ENCODE data around the gene GAS6.
"Not testable (repeated sequence)": the region's sequence is repeated elsewhere in the genome, so short reads cannot be mapped to it uniquely, and the experiment has no call there.

Gene GAS6

DNA sequence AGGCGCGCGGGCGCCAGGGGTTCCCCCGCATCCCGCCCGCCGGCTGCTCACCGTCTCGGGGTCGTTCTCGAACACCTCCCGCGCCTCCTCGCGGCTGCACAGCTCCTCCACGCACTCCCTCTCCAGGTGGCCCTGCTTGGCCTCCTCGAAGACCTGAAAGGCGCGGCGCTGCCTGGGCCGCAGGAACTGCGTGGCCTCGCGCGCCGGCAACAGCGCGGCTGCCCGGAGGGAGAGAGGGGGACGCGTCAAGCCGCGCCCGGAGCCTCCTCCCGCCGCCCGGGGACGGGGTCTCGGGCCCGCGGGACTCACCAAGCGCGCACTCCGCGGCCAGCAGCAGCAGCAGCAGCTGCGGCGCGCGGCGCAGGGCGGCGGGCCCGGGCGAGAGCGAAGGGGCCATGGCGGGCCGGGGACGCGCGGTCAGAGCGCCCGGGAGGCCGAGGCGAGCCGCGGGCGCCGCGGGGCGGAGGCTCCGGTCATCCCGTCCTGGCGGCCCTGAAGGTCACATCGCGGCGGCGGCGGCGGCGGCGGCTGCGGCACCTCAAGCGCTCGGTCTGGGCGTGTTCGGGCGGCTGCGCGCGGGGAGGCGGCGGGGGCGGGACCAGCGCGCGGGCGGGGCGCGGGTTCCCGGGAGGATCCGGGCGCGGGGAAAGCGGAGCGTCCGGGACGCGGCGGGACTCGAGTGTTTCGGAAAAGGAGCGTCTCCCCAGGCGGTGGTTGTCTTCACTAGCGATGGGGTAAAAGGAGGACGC lies at the start of gene GAS6:
TSS of gene GAS6 (minus strand) at position 553 of the 749 bp plus-strand sequence. CDS start at position 397, 156 bp downstream.
- DNase-seq, result peak in 5 of 14 donors; percentile 34 to 56 (median 47)

DNA sequence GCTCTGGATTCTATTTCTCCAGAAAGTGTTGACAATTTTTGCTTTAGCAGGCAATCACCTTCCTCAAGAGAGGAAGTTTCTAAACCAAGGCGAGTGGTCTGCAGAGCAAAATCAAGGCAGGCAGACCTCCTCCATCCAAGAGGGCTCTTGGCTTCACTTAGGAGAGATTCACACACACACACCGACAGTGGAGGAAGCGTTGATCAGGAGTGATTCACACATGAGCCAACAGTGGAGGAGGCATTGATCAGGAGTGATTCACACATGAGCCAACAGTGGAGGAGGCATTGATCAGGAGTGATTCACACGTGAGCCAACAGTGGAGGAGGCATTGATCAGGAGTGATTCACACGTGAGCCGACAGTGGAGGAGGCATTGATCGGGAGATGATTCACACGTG lies 49.5 kb upstream of the GAS6 start:
- DNase-seq, result not testable (repeated sequence)

DNA sequence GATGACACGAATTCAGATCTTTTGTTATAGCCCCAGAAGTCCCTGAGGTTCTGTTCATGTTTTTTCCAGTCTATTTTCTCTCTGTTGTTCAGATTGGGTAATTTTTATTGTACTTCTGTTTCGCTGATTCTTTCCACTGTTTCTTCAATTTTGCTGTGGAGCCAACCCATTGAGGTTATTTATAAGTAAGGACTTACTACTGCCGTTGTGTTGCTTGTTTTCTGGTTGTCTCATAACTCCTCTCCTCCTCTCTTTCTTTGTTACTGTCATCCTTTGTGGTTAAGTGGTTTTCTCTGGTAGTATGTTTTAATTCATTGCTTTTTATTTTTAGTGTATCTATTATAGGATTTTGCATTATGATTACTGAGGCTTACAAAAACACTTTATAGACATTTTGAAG lies 48.7 kb upstream of the GAS6 start:
- DNase-seq, result no peak

DNA sequence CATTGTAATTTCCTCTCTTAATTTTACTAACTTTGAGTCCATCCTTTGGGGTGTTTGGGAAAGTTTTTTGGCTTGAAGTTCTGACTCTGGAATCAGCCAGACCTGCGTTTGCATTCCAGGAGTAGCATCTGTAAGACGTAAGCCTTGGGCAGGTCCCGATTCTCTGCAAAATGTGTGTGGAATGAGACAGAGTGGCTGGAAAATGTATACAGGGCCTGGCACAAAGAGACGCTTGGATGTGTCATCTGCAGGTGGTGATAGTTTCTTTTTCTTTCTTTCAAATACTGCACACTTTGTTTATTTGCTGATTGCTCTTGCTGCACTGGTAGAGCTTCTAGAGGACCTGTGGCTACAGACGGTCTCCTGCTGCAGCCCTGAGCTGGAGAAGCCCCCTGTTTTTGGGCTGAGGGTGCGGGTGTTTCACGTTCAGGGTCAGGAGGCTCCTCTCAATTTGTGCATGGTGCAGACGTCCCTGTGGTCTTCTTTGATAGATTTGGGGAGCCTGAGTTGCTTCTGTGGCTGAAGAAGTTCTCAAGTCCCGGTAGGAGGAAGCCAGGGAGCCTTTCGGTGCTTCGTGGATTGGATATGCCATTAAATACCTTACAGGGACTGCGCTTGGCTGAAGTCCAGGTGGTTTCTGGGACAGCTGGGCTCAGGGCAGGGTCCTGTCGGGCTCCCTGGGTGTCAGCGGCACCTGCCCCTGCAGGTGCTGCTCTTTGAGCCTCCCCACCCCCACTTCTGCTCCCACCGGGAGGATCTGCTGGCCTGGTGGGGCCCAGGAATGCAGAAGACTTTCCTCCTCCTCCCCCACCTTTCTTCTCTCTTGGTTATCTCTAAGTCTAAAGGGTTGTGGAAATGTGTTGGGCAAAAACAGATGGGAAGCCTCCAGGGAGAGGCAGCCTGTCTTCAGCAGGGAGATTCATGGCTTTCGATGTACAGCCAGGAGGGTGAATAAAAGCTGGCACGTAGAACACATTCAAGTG lies 44.0 kb upstream of the GAS6 start:
- DNase-seq, result no peak

DNA sequence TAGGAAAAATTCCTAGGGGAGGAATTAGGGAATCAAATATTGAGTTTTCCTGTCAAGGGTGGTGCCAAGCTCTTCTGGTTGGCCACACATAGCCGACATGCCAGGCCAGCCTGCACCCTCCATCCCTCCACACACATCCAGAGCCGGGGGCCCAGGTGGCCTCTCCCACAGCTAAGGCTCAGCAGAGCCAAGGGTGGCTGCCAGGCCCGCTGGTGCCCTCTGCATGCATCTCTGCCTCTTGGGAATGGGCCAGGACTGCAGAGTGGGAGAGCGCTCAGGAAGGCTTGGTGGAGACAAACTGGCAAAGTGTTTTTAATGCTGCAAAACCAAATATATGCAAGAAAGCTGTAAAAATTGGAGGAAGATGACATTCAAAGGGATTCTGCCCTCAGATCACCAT lies 42.7 kb upstream of the GAS6 start:
- no peak for DNase-seq

DNA sequence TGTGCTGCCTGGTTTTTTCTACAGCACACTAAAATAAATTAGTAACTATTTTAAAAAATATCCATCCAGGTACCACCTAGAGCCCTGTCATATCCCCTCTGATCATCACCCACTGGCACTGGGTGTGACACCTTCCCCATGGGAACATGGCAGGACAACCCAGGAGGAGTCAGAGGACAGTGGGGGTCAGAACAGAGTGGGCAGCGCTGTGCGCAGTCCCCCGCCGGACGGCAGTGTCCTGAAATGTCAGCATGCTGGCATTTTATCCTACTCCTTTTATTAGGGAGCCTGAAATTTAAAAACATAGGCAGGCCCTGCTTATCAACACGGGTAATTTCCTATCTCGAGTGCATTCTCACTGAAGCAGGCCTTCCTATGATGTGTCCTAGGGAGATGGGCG lies 42.1 kb upstream of the GAS6 start:
- DNase-seq, result no peak

DNA sequence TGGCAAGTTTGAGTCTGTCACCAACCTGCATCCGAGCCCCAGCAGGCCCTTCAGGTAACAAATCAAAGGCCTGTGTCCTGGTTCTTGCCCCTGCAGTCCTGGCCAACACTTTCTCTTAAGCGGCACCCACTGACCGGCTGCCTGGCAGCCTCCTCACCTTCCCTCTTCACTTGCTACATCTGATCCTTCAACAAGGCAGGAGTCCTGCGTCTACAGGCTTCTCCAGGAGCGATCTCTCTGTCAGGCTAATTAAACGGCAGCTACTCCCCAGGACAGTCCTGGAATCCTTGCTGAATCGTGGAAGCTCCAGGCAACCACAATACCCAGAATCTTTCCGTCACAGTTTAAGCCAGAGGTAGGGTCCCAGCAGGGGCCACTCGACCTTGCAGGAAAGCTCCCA lies 41.1 kb upstream of the GAS6 start:
- no peak for DNase-seq

DNA sequence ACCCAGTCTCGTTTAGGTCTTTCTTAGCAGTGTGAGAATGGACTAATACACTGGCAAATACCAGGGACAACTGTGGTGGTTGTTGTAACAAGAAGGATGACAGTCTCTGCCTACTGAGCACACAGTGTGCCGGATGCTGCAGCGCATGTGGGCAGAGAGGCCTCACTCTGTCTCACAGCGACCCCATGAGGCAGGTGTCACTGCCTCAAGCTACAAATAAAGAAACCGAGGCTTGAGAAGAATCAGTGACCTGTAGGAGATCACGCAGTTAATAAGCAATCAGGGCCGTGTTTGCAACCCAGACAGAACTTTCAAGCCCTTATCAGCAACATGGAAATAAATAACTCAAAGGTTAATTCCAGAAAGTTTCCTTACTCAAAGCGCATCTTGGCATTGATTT lies 40.5 kb upstream of the GAS6 start:
- peak in 4 of 14 donors; percentile 2 to 37 (median 13) for DNase-seq

DNA sequence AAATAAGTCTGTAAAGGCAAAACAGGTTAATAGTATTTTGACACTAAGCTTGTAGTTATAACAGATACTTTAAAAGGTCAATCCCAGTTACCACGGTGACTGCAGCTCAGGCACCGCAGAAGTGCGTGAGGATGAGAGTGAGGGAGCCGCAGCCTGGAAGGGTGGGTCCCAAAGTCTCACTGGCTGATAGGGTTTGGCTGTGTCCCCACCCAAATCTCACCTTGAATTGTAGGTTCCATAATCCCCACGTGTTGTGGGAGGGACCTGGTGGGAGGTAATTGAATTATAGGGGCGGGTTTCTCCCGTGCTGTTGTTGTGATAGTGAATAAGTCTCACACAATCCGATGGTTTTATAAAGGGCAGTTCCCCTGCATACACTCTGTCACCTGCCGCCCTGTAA lies 40.0 kb upstream of the GAS6 start:
- DNase-seq, result no peak

DNA sequence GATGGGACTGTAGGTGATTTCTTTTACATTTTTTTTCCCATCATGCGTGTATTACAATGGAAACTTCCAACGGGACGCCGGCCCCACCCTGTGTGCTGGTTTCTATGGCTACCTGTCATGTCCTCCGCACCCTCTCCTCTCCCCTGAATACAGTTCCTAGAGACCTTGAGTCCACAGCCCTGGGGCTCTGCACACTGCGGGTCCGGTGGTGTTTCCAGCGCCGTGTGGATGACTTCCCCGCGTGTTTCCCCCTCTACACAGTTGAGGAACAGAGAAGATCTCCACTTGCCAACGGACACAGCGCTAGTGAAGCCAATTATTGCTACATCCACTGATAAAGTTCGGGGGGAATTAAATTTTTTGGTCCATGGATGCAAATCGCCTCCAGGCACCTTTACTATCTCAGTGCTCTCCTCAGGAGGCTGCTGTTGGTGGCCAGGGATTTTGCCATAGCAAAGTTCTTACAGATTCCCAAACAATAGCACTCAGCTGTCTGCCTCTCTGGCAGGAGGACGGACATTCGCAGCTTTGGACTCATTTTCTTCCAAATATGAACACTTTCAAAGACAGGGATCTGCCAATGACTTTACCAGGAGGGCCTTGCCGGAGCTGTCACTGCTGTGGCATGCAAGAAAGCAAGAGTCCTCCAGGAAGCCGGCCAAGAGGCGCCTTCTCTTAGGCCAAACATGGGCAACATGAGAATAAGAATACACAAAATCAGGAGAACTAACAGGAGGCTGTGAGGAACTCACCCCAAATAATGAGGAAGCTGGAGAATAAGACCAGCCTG lies 39.3 kb upstream of the GAS6 start:
- DNase-seq, result no peak

DNA sequence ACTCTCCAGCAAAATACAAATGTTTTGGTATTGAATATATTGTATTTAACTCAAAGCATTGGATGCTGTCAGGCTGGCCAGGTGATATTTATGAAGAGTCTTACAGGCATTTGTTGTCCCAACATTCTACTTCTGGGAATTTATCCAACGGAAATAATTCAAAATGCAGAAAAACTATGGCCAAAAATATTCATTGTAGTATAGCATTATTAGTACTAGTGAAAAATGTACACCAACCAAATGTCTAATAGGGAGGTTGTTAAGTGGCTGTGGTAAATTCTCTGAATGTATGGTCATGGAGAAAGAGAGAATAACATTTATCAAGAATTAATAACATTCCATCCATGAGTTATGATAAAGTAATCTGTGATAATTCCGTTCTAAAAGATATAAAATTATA lies 38.6 kb upstream of the GAS6 start:
- DNase-seq, result no peak

DNA sequence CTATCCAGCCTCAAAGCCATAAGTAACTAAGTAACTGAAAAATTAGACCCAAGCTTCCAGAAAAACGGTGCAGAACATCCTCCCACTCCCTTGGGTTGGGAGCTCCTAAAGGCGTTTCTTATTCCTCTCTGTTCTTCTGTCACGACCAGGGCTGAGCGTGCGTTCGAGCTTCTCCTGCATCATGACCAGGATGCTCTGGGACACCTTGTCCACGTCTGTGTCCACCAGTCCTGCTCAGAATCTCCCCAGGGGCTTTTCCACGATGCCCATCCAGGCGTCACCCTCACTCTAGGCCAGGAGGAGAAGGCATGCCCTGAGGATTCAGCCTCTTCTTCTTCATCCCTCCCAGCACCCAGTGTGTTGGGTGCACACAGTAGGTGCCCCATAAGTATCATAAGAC lies 37.8 kb upstream of the GAS6 start:
- DNase-seq, result no peak

DNA sequence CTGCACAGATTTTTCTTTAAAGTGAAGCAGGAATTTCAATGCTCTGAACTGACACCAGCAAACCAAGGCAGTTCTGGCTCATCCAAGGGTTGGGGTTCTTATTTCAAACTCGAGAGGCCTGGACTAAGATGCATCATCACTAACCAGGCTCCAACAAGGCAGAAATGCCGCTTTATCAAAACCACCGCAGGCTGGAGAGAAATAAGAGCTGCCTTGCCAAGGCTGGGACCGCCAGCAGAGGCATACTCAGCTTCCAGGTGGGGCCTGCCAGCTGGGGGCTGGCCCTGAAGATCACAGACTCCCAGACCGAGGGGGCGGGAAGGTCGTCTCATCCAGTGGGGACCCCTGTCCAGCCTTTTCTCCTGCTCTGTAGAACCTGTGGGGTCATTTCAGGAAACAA lies 37.4 kb upstream of the GAS6 start:
- no peak for DNase-seq

DNA sequence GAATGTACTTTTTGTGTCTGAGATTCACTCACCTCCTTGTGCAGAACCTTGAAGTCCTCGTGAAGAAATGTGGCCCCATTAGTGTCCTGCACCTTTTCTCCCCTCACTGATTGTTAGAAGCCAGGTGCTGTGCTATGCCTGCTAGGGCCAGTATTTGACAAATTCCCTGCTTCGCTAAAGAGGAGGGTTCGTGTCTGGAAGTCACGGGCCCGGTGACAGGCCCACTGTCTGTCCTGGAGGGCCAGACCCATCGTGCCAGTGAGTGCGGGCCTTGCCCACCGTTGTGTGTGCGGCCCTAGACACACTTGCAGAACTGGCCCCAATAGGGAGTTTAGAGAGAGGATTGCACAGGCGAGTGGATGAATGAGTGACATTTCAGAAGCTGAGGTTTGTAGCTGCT lies 36.8 kb upstream of the GAS6 start:
- no peak for DNase-seq

DNA sequence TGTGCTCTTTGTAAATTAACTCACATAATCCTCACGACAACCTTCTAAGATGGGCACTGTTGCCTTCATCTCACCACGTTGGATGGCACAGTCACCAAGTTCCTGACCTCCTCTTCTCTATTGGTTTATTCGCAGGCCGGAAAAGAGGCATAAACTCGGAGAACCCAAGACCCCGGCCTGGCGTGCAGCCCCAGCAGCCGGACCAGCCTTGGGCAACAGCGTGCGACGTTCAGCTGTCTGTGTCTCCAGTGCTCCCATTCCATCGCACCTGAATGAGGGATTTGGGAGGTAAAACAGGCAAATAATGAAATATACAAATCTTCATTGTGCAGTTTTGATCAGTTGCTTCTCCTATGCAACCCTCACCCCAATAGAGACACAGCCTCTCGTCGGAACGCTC lies 34.5 kb upstream of the GAS6 start:
- DNase-seq, result no peak

DNA sequence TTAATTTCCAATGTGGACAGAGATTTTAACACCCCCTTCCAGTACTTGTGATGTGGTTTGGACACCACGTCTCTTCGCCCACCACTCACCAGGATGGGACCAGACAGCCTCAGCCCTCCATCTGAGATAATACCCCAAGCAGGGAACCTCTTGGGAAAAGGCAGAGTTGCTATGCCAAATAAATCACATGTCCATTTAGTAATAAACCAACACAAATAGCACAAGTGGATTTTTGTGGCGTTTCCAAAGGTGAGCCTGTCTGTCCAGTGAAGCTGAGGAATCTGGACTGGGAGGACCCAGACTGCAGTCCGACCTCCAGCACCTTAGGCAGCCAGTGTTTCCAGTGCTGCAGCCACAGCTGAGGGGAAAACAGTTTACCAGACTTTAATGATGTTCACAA lies 34.1 kb upstream of the GAS6 start:
- DNase-seq, result no peak

DNA sequence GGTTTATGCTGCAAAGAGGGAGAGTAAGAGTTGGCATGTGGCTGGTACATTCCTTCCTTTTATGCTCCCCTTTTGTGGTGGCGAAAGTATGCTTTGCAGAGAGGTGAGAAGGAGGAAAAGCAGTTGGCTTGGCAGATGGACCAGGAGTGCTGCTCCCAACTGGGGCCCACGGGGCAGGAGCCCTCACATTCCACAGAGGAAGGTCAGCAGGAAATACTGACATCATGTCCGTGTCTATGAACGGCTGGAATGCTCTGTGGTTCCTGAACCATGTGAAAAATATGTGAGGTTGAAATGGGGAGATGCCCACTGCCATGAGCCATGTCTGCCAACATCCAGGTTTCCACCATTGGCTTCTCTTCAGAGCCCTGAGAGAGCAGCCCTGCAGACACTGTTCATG lies 33.3 kb upstream of the GAS6 start:
- no peak for DNase-seq

DNA sequence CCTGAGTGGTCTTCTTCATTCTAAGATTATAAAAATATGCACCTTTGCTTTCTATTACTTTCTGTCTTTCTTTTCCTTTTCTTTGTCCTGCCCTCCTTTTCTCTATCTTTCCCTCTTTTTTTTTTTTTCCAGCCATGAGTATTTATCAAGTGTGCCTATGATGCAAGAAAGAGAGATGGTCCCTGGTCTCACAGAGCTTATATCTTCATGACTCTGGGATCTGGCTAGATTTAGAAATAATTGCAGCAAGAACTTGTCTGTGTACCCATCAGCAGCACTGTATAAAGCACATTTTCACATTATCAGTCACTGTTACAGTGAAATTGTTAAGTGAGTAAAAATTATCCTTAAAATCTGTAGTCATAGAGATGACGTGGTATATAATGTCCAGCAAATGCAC lies 31.6 kb upstream of the GAS6 start:
- DNase-seq, result no peak

DNA sequence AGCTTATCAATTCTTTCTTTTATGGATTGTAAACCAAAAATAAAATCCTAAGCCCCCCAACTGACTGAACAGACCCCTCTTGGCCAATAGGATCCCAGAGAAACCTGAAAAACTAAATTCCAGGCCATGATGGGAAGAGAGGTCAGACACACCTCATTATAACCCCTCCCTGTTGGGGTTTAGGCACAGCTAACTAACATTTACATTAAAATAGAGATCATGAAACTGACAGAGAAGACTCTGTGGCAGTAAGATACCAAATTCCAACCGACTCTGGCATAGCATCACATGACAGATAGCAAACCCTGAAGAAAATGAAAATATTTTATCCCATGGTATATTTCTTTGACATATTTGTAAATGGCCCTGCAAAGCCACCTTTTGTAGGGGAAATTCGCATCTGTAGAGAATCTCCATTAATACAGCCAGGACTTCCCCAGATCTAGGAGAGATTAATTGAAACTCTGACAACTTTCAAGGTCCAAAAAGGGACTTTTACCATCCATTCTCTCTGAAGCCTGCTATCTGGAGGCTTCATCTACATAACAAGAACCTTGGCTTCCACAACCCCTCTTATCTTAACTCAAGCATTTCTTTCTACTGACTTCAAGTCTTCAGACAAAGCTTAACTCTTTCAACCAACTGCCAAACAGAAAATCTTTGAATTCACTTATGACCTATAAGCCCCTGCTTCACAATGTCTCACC lies 27.1 kb upstream of the GAS6 start:
- no peak for DNase-seq

DNA sequence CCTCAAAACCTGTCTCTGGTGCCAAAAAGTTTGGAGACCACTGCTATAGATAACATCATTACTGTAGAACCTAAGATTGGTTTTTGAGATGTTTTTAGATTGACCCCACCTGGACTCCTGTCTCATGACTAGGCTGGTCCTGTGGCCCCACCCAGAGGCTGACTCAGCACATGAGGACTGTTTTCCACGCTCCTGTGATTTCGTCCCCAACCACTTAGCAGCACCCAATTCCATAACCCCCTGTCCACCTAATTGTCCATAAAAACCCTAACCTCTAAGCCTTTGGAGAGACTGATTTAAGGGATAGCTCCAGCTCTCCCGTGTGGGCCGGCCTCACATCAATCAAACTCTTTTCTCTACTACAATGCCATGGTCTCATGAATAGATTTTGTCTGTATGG lies 25.6 kb upstream of the GAS6 start:
- DNase-seq, result no peak

DNA sequence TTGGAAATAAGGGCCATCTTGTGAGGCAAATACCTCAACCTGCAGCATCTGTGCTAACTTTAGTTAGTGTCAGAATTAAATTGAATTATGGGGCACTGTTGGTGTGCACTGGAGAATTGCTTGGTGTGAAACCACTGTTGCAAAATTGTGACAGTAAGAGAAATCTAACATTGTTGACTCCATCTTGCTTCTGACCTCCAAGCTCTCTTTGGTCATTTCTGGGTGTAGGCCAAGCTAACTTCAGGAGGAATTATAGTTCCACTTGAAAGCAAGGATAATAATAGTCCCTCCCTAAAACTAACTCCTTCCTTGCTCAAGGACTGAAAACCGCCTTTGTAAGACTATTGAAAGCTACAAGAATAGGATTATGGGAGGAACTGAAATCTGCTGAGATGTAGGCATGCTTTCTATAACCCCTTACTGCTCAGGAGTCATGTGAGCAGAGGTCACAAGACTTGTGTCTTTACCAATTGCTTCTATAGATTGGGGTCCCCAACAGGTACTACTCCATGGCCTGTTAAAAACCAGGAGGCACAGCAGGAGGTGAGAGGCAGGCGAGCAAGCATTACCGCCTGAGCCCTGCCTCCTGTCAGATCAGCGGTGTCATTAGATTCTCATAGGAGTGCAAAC lies 24.9 kb upstream of the GAS6 start:
- DNase-seq, result no peak

DNA sequence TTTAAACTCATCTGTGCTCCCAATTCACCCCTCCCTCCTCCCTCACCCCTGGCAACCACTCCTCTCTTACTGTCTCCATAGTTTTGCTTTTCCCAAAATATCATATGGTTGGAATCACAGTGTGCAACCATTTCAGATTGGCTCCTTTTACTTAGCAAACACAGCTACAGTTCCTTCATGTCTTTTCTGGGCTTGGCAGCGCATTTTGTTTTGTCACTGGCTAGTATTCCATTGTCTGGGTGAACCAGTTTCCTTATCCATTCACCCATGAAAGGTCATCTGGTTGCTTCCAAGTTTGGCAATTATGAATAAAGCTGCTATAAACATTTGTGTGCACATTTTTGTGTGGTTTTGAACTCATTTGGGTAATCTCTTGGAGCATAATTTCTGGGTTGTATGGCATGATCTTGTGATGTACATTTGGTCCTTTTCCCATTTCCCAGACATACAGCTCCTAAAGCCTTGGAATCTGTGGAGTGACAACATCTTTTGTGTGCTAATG lies 23.9 kb upstream of the GAS6 start:
- DNase-seq, result no peak
